Brain microvascular endothelial cell (primary cell): Measurements from ENCODE around the gene FREM2.

Experiments used
- DNase-seq: peaks from one replicate; pipeline ENCODE4 v3.0.0-alpha.2; 2020
- H3K27ac ChIP-seq: fragments of 250-450 bp; sonication (Bioruptor Pico); 2 replicates; pipeline ENCODE4 v1.5.1; 2020; ENCODE audit warnings: mild to moderate bottlenecking, moderate library complexity
- H3K27me3 ChIP-seq: fragments of 250-450 bp; sonication (Bioruptor Pico); replicated peaks from 2 replicates; pipeline ENCODE4 v1.5.1; 2020; ENCODE audit warnings: mild to moderate bottlenecking
- H3K36me3 ChIP-seq: fragments of 250-450 bp; sonication (Bioruptor Pico); replicated peaks from 2 replicates; pipeline ENCODE4 v1.5.1; 2020; ENCODE audit warnings: mild to moderate bottlenecking
- H3K4me3 ChIP-seq: 2 replicates; pipeline ENCODE4 v1.5.1; 2011; ENCODE audit warnings: low read depth, mild to moderate bottlenecking, control low read depth, low read length, moderate library complexity
- CTCF ChIP-seq: IDR thresholded peaks from 2 replicates; pipeline ENCODE4 v1.5.1; 2011; ENCODE audit warnings: low read depth, mild to moderate bottlenecking, moderate library complexity, low read length, control low read depth, inconsistent platforms; ENCODE audit errors: missing control alignments
- in situ Hi-C: cut with HindIII; loops from 2 replicates; pipeline ENCODE4 v1.10.0; 2017; ENCODE audit warnings: low sequenced_read_pairs, low pct_ligation_motif_present

FREM2 gene

DNA sequence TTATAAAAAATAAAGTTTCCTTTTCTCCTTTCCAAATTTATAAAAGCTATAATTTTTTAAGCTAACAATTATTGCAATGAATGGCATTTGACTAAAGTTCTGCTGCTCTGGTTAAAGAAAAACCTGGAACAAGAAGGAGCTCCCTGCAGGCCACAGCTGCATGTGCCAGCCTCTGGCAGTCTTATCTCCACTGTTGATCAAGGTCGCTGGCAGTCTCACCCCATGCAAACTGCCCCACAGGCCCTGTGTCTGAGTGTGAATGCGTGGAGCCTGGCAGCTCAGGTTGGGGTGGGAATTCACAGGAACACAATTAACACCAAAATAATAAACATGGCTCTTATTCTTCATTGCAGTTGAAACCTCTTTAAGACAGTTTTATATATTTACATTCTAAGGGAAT lies 30.2 kb upstream of the FREM2 start:
- Histone ChIP-seq H3K27me3 (no peaks in the 10 kb centered on the region), H3K36me3 (no peaks in the 10 kb centered on the region), H3K27ac (no peak overlapping the region), H3K4me3 (no peak overlapping the region)
- no peak for TF ChIP-seq CTCF
- in situ Hi-C loops, result no loop called here
- no peak for DNase-seq

DNA sequence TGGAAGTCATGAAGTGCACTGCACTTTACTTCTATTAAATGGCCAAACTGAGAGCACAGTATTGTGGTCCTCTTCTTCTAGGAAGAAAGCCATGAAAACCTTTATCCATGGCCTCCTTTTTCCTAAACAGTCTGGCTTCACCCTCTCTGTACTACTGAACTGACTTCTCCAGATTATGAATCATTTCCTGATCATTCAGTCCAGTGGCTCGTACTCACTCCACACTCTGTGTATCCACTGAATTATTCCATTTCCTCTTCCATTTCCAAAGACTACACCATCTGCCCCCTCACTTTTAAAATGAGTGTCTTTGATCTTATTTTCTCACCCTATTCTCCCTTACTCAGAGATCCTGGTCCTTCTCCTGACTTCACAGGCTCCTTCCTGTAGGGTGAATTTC lies 29.7 kb upstream of the FREM2 start:
- Histone ChIP-seq H3K27me3 (no peaks in the 10 kb centered on the region), H3K4me3 (no peak overlapping the region), H3K36me3 (no peaks in the 10 kb centered on the region), H3K27ac (no peak overlapping the region)
- DNase-seq, result peak; percentile 23
- in situ Hi-C loops, result no loop called here
- TF ChIP-seq CTCF, result no peak

DNA sequence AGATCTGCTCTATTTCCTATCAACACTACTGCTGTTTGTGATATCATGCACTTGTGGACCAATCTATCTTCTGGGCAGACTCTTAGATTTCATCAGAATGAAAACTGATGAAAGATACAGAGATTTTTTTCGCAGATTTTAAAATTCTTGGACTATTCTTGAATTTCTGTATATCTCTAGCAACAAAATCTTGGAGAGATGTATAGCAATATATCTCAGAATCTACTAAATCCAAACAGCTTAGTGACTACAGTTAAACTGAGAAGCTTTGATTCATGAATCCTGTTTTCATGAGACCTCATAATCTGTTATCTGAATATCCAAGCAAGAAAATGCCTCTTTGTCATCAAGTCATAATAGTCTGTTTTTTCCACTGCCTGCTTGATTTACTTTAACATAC lies 28.0 kb upstream of the FREM2 start:
- in situ Hi-C loops, result no loop called here
- DNase-seq, result no peak
- Histone ChIP-seq H3K4me3 (no peak overlapping the region), H3K27ac (no peak overlapping the region), H3K36me3 (no peaks in the 10 kb centered on the region), H3K27me3 (no peaks in the 10 kb centered on the region)
- no peak for TF ChIP-seq CTCF

DNA sequence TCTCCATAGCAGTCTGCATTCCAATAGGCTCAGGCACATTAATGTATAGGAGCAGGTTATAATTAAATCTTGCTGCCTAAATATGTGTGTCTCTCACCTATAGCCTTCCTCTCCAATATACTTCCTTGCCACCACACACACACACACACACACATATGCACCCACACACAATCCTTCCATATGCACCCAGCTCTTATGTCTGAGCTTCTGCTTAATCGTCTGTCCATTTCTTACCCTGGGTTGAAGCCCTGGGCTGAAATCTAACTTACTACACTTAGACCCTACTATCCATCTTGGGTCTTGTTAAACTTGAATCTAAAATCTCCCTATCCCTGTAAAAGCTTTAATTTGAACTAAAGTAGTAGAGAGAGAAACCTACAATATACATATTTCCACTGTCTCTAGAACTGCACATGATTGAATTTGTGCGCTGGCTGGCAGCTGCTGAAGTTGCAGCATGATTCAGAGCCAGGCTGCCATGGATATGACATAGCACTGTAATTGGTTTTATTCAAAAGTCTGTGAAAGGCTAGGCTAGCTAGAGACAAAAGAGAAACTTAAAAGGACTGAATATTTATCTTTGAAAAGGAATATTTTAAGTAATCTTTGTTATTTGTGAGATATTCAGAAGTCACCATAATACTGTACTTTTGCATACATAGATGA lies 25.7 kb upstream of the FREM2 start:
- TF ChIP-seq CTCF, result no peak
- in situ Hi-C loops, result no loop called here
- H3K27ac ChIP-seq, result no peak overlapping the region
- no peaks in the 10 kb centered on the region for H3K36me3 ChIP-seq
- H3K27me3 ChIP-seq, result no peaks in the 10 kb centered on the region
- no peak overlapping the region for H3K4me3 ChIP-seq
- DNase-seq, result no peak

- Histone ChIP-seq H3K4me3 (no peak overlapping the region), H3K27ac (no peak overlapping the region), H3K36me3 (no peaks in the 10 kb centered on the region), H3K27me3 (no peaks in the 10 kb centered on the region)
- in situ Hi-C loops, result no loop called here
- TF ChIP-seq CTCF, result no peak
- DNase-seq, result peak; percentile 66
These were observed 24.5 kb upstream of the FREM2 start for GRCh38 chr13:38662362-38662761.

DNA sequence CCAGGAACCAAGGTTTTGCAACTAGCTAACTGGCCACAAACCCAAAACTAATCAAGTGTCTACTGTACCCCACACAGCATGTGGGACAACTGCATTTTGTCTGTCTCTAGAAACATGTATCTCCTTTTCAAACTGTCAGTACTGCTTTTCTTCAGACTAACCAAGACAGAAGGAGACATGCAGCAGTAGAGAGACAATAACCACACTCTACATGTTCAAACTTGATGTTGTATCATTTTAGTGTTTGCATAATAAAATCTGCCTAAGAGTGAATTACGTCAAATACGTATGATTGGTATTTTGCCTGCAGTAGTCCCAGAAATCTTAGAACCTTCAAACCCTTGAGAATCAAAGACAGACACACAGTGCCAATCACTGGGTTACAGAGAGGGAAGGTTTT lies 22.0 kb upstream of the FREM2 start:
- Histone ChIP-seq H3K4me3 (no peak overlapping the region), H3K36me3 (no peaks in the 10 kb centered on the region), H3K27me3 (no peaks in the 10 kb centered on the region), H3K27ac (no peak overlapping the region)
- in situ Hi-C loops, result no loop called here
- TF ChIP-seq CTCF, result no peak
- no peak for DNase-seq
